ENCODE data around the gene CEP170.

The CEP170 gene

GRCh38 chr1:243281672-243282071 is 26.6 kb upstream of the CEP170 start:
- H3K9ac ChIP-seq (ENCODE audit: low read length), result no peak overlapping the region
- no peaks in the 10 kb centered on the region for H3K27me3 ChIP-seq (ENCODE audit: control insufficient read depth in 1 of 2, insufficient read depth in 2 of 2, low read length in 2 of 2)
- no peaks in the 10 kb centered on the region for H3K9me3 ChIP-seq (ENCODE audit: low read length)
- no peak overlapping the region for H3K4me3 ChIP-seq (ENCODE audit: low read depth in 1 of 2, low read length in 2 of 2)
- H3K27ac ChIP-seq (ENCODE audit: low read depth, low read length), result no peak overlapping the region
- no peaks in the 10 kb centered on the region for H3K4me1 ChIP-seq (ENCODE audit: insufficient read depth, low read length)
- peaks cover 29% of the 10 kb centered on the region for H3K36me3 ChIP-seq (ENCODE audit: insufficient read depth, low read length)

- Histone ChIP-seq H3K27me3 (ENCODE audit: control insufficient read depth in 1 of 2, insufficient read depth in 2 of 2, low read length in 2 of 2) (no peaks in the 10 kb centered on the region), H3K9ac (ENCODE audit: low read length) (no peak overlapping the region), H3K9me3 (ENCODE audit: low read length) (no peaks in the 10 kb centered on the region), H3K4me3 (ENCODE audit: low read depth in 1 of 2, low read length in 2 of 2) (no peak overlapping the region), H3K36me3 (ENCODE audit: insufficient read depth, low read length) (peaks cover 25% of the 10 kb centered on the region), H3K27ac (ENCODE audit: low read depth, low read length) (no peak overlapping the region), H3K4me1 (ENCODE audit: insufficient read depth, low read length) (no peaks in the 10 kb centered on the region)
These were observed 25.6 kb upstream of the CEP170 start for GRCh38 chr1:243280571-243281129.

GRCh38 chr1:243275316-243275715 is 20.2 kb upstream of the CEP170 start:
- no peaks in the 10 kb centered on the region for H3K9me3 ChIP-seq (ENCODE audit: low read length)
- no peak overlapping the region for H3K4me3 ChIP-seq (ENCODE audit: low read depth in 1 of 2, low read length in 2 of 2)
- H3K27me3 ChIP-seq (ENCODE audit: control insufficient read depth in 1 of 2, insufficient read depth in 2 of 2, low read length in 2 of 2), result no peaks in the 10 kb centered on the region
- H3K27ac ChIP-seq (ENCODE audit: low read depth, low read length), result no peak overlapping the region
- peaks cover 26% of the 10 kb centered on the region for H3K36me3 ChIP-seq (ENCODE audit: insufficient read depth, low read length)
- H3K9ac ChIP-seq (ENCODE audit: low read length), result no peak overlapping the region
- no peaks in the 10 kb centered on the region for H3K4me1 ChIP-seq (ENCODE audit: insufficient read depth, low read length)

GRCh38 chr1:243273945-243274344 is 18.9 kb upstream of the CEP170 start:
- H3K4me1 ChIP-seq (ENCODE audit: insufficient read depth, low read length), result no peaks in the 10 kb centered on the region
- no peak overlapping the region for H3K9ac ChIP-seq (ENCODE audit: low read length)
- H3K27me3 ChIP-seq (ENCODE audit: control insufficient read depth in 1 of 2, insufficient read depth in 2 of 2, low read length in 2 of 2), result no peaks in the 10 kb centered on the region
- no peak overlapping the region for H3K27ac ChIP-seq (ENCODE audit: low read depth, low read length)
- H3K4me3 ChIP-seq (ENCODE audit: low read depth in 1 of 2, low read length in 2 of 2), result no peak overlapping the region
- peaks cover 24% of the 10 kb centered on the region for H3K36me3 ChIP-seq (ENCODE audit: insufficient read depth, low read length)
- H3K9me3 ChIP-seq (ENCODE audit: low read length), result no peaks in the 10 kb centered on the region

- no peak overlapping the region for H3K4me3 ChIP-seq (ENCODE audit: low read depth in 1 of 2, low read length in 2 of 2)
- H3K9ac ChIP-seq (ENCODE audit: low read length), result no peak overlapping the region
- H3K4me1 ChIP-seq (ENCODE audit: insufficient read depth, low read length), result no peaks in the 10 kb centered on the region
- H3K27me3 ChIP-seq (ENCODE audit: control insufficient read depth in 1 of 2, insufficient read depth in 2 of 2, low read length in 2 of 2), result no peaks in the 10 kb centered on the region
- H3K9me3 ChIP-seq (ENCODE audit: low read length), result no peaks in the 10 kb centered on the region
- H3K36me3 ChIP-seq (ENCODE audit: insufficient read depth, low read length), result peaks cover 23% of the 10 kb centered on the region
- no peak overlapping the region for H3K27ac ChIP-seq (ENCODE audit: low read depth, low read length)
These were observed 18.4 kb upstream of the CEP170 start for GRCh38 chr1:243273506-243273905.

- no peaks in the 10 kb centered on the region for H3K27me3 ChIP-seq (ENCODE audit: control insufficient read depth in 1 of 2, insufficient read depth in 2 of 2, low read length in 2 of 2)
- H3K27ac ChIP-seq (ENCODE audit: low read depth, low read length), result no peak overlapping the region
These were observed 17.3 kb upstream of the CEP170 start for GRCh38 chr1:243272401-243272800.

GRCh38 chr1:243271996-243272395 is 16.9 kb upstream of the CEP170 start:
- Histone ChIP-seq H3K36me3 (ENCODE audit: insufficient read depth, low read length) (peaks cover 13% of the 10 kb centered on the region), H3K9me3 (ENCODE audit: low read length) (no peaks in the 10 kb centered on the region), H3K4me1 (ENCODE audit: insufficient read depth, low read length) (no peaks in the 10 kb centered on the region), H3K27me3 (ENCODE audit: control insufficient read depth in 1 of 2, insufficient read depth in 2 of 2, low read length in 2 of 2) (no peaks in the 10 kb centered on the region), H3K27ac (ENCODE audit: low read depth, low read length) (no peak overlapping the region), H3K4me3 (ENCODE audit: low read depth in 1 of 2, low read length in 2 of 2) (no peak overlapping the region), H3K9ac (ENCODE audit: low read length) (no peak overlapping the region)

More at GRCh38 chr1:243272401-243272800, 17.3 kb upstream of the CEP170 start:
- no peaks in the 10 kb centered on the region for H3K9me3 ChIP-seq (ENCODE audit: low read length)
- no peak overlapping the region for H3K4me3 ChIP-seq (ENCODE audit: low read depth in 1 of 2, low read length in 2 of 2)
- no peak overlapping the region for H3K9ac ChIP-seq (ENCODE audit: low read length)
- H3K4me1 ChIP-seq (ENCODE audit: insufficient read depth, low read length), result no peaks in the 10 kb centered on the region
- peaks cover 16% of the 10 kb centered on the region for H3K36me3 ChIP-seq (ENCODE audit: insufficient read depth, low read length)

- no peaks in the 10 kb centered on the region for H3K27me3 ChIP-seq (ENCODE audit: control insufficient read depth in 1 of 2, insufficient read depth in 2 of 2, low read length in 2 of 2)
- no peak overlapping the region for H3K9ac ChIP-seq (ENCODE audit: low read length)
- no peak overlapping the region for H3K4me3 ChIP-seq (ENCODE audit: low read depth in 1 of 2, low read length in 2 of 2)
- no peak overlapping the region for H3K27ac ChIP-seq (ENCODE audit: low read depth, low read length)
- H3K9me3 ChIP-seq (ENCODE audit: low read length), result no peaks in the 10 kb centered on the region
- H3K36me3 ChIP-seq (ENCODE audit: insufficient read depth, low read length), result peaks cover 7% of the 10 kb centered on the region
- no peaks in the 10 kb centered on the region for H3K4me1 ChIP-seq (ENCODE audit: insufficient read depth, low read length)
These were observed 15.2 kb upstream of the CEP170 start for GRCh38 chr1:243270097-243270864.

- Histone ChIP-seq H3K9me3 (ENCODE audit: low read length) (no peaks in the 10 kb centered on the region), H3K36me3 (ENCODE audit: insufficient read depth, low read length) (no peaks in the 10 kb centered on the region), H3K27me3 (ENCODE audit: control insufficient read depth in 1 of 2, insufficient read depth in 2 of 2, low read length in 2 of 2) (no peaks in the 10 kb centered on the region), H3K27ac (ENCODE audit: low read depth, low read length) (no peak overlapping the region), H3K4me1 (ENCODE audit: insufficient read depth, low read length) (no peaks in the 10 kb centered on the region), H3K9ac (ENCODE audit: low read length) (no peak overlapping the region), H3K4me3 (ENCODE audit: low read depth in 1 of 2, low read length in 2 of 2) (no peak overlapping the region)
These were observed 14.3 kb upstream of the CEP170 start for GRCh38 chr1:243269461-243269801.

- H3K4me3 ChIP-seq (ENCODE audit: low read depth in 1 of 2, low read length in 2 of 2), result no peak overlapping the region
- H3K9me3 ChIP-seq (ENCODE audit: low read length), result no peaks in the 10 kb centered on the region
- no peak overlapping the region for H3K27ac ChIP-seq (ENCODE audit: low read depth, low read length)
- no peaks in the 10 kb centered on the region for H3K4me1 ChIP-seq (ENCODE audit: insufficient read depth, low read length)
- H3K27me3 ChIP-seq (ENCODE audit: control insufficient read depth in 1 of 2, insufficient read depth in 2 of 2, low read length in 2 of 2), result no peaks in the 10 kb centered on the region
- no peak overlapping the region for H3K9ac ChIP-seq (ENCODE audit: low read length)
- no peaks in the 10 kb centered on the region for H3K36me3 ChIP-seq (ENCODE audit: insufficient read depth, low read length)
These were observed 13.8 kb upstream of the CEP170 start for GRCh38 chr1:243268751-243269460.

GRCh38 chr1:243267914-243268653 is 13.0 kb upstream of the CEP170 start:
- no peaks in the 10 kb centered on the region for H3K9me3 ChIP-seq (ENCODE audit: low read length)
- H3K9ac ChIP-seq (ENCODE audit: low read length), result no peak overlapping the region
- no peaks in the 10 kb centered on the region for H3K27me3 ChIP-seq (ENCODE audit: control insufficient read depth in 1 of 2, insufficient read depth in 2 of 2, low read length in 2 of 2)
- H3K4me3 ChIP-seq (ENCODE audit: low read depth in 1 of 2, low read length in 2 of 2), result no peak overlapping the region
- no peaks in the 10 kb centered on the region for H3K4me1 ChIP-seq (ENCODE audit: insufficient read depth, low read length)
- no peaks in the 10 kb centered on the region for H3K36me3 ChIP-seq (ENCODE audit: insufficient read depth, low read length)
- no peak overlapping the region for H3K27ac ChIP-seq (ENCODE audit: low read depth, low read length)

Data from muscle layer of colon (tissue), 2 donors.